Neural progenitor cell (in vitro differentiated cells): Measurements from ENCODE around the gene PLA2G4C.

Experiments used
- CTCF ChIP-seq: fragments of 200-600 bp; sonication (generic); IDR thresholded peaks from 2 replicates; pipeline ENCODE4 v1.5.1; 2017; ENCODE audit warnings: antibody characterized with exemption, mild to moderate bottlenecking
- EZH2 ChIP-seq: fragments of 200-600 bp; sonication (generic); IDR thresholded peaks from 2 replicates; pipeline ENCODE4 v1.6.1; 2017; ENCODE audit warnings: antibody characterized with exemption, mild to moderate bottlenecking, moderate library complexity
- EZH2phosphoT487 ChIP-seq: fragments of 200-600 bp; sonication (generic); IDR thresholded peaks from 2 replicates; pipeline ENCODE4 v1.6.1; 2017; ENCODE audit warnings: antibody characterized with exemption

DNA sequence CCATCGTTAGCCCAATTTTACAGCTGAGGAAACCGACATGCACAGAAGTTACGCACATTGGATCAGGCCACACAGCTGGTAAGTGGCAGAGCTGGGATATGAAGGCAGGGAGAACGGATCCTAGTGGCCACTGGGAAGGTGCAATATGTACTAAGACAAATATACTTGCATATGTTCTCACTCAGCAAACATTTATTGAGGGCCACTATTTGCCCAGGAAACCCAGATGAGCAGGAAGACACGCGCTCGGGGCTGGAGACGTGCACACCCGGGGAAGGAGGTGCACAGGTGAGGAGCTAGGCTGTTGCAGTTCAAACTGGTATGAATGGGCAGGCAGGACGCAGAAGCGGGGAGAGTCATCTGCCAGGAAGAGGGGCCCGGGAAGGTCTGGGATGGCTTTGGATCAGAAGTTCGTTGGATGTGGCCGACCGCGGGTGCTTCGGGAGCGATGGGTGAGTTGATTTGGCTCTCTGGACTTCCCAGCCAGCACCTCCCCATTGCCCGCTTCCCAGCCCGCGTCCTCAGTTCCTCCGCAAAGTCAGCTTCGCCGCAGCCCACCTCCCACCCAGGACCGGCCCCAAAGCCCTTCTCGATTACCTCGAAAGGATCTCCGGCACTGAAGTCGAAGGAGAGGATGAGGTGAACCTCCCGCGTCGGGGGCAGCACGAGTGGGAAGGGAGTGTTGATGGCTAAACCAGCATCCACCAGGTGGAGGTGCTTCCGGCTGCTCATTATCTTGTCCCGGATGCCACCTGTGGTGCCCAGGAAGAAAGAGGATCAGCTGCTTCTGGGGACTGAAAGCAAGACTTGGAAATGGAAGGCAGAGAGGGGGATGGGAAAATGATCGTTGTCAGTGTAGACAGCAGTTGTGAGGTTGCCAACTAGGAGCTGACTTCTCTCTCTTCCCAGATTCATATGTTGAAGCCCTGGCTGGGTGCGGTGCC is 48.9 kb downstream of the PLA2G4C start:
- TF ChIP-seq CTCF (no peak), EZH2 (no peak), EZH2phosphoT487 (no peak)
